Testis (tissue), 2 donors: ENCODE measurements around the gene ZNRF2.

Experiments
- POLR2A ChIP-seq: fragments of 450-650 bp; IDR thresholded peaks from one replicate; pipeline ENCODE4 v1.6.1; 2017; ENCODE audit warnings: antibody characterized with exemption, mild to moderate bottlenecking, moderate library complexity
- TF ChIP-seq, protein P1 (sequence below), 3 experiments: fragments of 450-650 bp in 2 of 3; fragments of 200-600 bp in 1 of 3; sonication (generic) in 1 of 3; IDR thresholded peaks; one replicate each; pipeline ENCODE4 v1.5.1; 2016 to 2019; ENCODE audit warnings: antibody characterized with exemption in 3 of 3, mild to moderate bottlenecking in 2 of 3, moderate library complexity in 1 of 3

DNA sequence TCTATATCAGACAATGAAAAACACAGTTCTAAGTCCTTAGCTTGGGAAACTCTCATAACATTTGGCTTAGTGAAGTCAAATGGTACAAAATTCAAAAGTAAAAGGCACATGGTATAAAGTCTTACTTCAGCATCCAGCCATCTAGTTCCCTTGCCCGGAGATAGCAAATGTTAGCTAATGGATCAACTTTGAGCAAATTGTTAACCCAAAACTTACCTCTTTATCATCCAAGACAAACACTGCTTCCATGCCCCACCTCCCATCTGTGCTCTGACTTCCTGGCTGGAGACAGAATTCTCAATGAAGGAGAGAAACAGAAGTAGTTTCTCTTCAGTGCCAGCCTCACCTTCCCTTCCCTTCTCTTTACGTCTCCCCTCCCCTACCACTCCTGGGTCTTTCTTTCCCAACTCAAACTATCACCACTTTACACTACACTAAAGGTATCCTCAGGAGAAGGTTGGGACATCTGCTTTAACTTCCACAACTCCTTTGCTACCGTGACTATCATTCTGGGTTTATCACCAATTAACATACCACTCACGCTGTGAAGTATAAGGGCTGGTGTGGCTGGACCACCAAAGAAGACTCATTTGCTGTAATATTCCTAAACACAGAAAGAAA is 21.2 kb upstream of the ZNRF2 start:
- TF ChIP-seq, protein P1, sequence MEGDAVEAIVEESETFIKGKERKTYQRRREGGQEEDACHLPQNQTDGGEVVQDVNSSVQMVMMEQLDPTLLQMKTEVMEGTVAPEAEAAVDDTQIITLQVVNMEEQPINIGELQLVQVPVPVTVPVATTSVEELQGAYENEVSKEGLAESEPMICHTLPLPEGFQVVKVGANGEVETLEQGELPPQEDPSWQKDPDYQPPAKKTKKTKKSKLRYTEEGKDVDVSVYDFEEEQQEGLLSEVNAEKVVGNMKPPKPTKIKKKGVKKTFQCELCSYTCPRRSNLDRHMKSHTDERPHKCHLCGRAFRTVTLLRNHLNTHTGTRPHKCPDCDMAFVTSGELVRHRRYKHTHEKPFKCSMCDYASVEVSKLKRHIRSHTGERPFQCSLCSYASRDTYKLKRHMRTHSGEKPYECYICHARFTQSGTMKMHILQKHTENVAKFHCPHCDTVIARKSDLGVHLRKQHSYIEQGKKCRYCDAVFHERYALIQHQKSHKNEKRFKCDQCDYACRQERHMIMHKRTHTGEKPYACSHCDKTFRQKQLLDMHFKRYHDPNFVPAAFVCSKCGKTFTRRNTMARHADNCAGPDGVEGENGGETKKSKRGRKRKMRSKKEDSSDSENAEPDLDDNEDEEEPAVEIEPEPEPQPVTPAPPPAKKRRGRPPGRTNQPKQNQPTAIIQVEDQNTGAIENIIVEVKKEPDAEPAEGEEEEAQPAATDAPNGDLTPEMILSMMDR (IDR thresholded peaks at IDR 0.05), result no peak
- no peak for TF ChIP-seq POLR2A
